ENCODE data around the gene NR5A2.

- TF ChIP-seq, protein P1, sequence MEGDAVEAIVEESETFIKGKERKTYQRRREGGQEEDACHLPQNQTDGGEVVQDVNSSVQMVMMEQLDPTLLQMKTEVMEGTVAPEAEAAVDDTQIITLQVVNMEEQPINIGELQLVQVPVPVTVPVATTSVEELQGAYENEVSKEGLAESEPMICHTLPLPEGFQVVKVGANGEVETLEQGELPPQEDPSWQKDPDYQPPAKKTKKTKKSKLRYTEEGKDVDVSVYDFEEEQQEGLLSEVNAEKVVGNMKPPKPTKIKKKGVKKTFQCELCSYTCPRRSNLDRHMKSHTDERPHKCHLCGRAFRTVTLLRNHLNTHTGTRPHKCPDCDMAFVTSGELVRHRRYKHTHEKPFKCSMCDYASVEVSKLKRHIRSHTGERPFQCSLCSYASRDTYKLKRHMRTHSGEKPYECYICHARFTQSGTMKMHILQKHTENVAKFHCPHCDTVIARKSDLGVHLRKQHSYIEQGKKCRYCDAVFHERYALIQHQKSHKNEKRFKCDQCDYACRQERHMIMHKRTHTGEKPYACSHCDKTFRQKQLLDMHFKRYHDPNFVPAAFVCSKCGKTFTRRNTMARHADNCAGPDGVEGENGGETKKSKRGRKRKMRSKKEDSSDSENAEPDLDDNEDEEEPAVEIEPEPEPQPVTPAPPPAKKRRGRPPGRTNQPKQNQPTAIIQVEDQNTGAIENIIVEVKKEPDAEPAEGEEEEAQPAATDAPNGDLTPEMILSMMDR (conservative IDR thresholded peaks at IDR 0.05 in 1 of 2, IDR thresholded peaks at IDR 0.05 in 1 of 2; ENCODE audit: extremely low read depth in 1 of 2, insufficient read depth in 1 of 2, low read depth in 1 of 2, low read length in 2 of 2) = no peak
- TF ChIP-seq EZH2 (IDR thresholded peaks at IDR 0.05; ENCODE audit: borderline replicate concordance, low read length) = no peak
These were observed 122.5 kb downstream of the NR5A2 start for GRCh38 chr1:200150006-200150405.

Measured in mammary epithelial cell (primary cell).